ENCODE measurements around the gene HLA-DPB1. TPM values are rescaled to one million over a fixed set of nuclear protein-coding genes. Genes with fewer than 3 reads are reported as not detected.
A peak's percentile ranks its signal among the peaks of the same experiment; 100 is the strongest.

The HLA-DPB1 gene
- total RNA-seq, 4 donors from 2014 or later: 33.8 to 44.7 (median 41.0) TPM

GRCh38 chr6:33077908-33078307 is 2.1 kb downstream of the HLA-DPB1 start:
- intact Hi-C loops (cut with DNase I): loop anchor here (5.0 kb wide), 1 partner anchor 66 kb away; no protein-coding TSS in a partner anchor
- no peaks in the 10 kb centered on the region for H3K27me3 ChIP-seq
- H3K9me3 ChIP-seq: no peaks in the 10 kb centered on the region
- no peaks in the 10 kb centered on the region for H3K36me3 ChIP-seq
- peaks cover 4 to 18% of the 10 kb centered on the region in 2 donors for H3K4me1 ChIP-seq
- DNase-seq: no peak
- no peak overlapping the region for H3K27ac ChIP-seq
- WGBS, 2 donors: 75 to 83% methylated on average over 5 of the region's 5 CpGs
- no peak for TF ChIP-seq CTCF (IDR thresholded peaks at IDR 0.05)
- no peak overlapping the region for H3K4me3 ChIP-seq (replicated peaks in 1 of 3)

- intact Hi-C loops (cut with DNase I): loop anchor here (5.0 kb wide), 1 partner anchor 66 kb away; no protein-coding TSS in a partner anchor
- H3K27ac ChIP-seq: no peak overlapping the region
- H3K27me3 ChIP-seq: no peaks in the 10 kb centered on the region
- no peak overlapping the region for H3K4me3 ChIP-seq (replicated peaks in 1 of 3)
- H3K36me3 ChIP-seq: no peaks in the 10 kb centered on the region
- no peak for DNase-seq
- H3K9me3 ChIP-seq: no peaks in the 10 kb centered on the region
- 70 to 89% methylated on average over 3 of the region's 3 CpGs for WGBS, 2 donors
- TF ChIP-seq POLR2A (IDR thresholded peaks at IDR 0.05): no peak
- TF ChIP-seq CTCF (IDR thresholded peaks at IDR 0.05): no peak
- peaks cover 4 to 18% of the 10 kb centered on the region in 2 donors for H3K4me1 ChIP-seq
These were observed 2.7 kb downstream of the HLA-DPB1 start for GRCh38 chr6:33078442-33078841.

GRCh38 chr6:33078919-33079521 is 3.2 kb downstream of the HLA-DPB1 start:
- intact Hi-C loops (cut with DNase I): loop anchor here (5.0 kb wide), 1 partner anchor 67 kb away; no protein-coding TSS in a partner anchor
- Histone ChIP-seq H3K27ac (no peak overlapping the region), H3K4me1 (peaks cover 4 to 18% of the 10 kb centered on the region in 2 donors), H3K4me3 (replicated peaks in 1 of 3) (no peak overlapping the region), H3K9me3 (no peaks in the 10 kb centered on the region), H3K36me3 (no peaks in the 10 kb centered on the region), H3K27me3 (no peaks in the 10 kb centered on the region)
- DNase-seq: no peak
- TF ChIP-seq POLR2A (IDR thresholded peaks at IDR 0.05) (no peak), CTCF (IDR thresholded peaks at IDR 0.05) (no peak)
- WGBS, 2 donors: 63 to 86% methylated on average over 2 of the region's 2 CpGs

DNA sequence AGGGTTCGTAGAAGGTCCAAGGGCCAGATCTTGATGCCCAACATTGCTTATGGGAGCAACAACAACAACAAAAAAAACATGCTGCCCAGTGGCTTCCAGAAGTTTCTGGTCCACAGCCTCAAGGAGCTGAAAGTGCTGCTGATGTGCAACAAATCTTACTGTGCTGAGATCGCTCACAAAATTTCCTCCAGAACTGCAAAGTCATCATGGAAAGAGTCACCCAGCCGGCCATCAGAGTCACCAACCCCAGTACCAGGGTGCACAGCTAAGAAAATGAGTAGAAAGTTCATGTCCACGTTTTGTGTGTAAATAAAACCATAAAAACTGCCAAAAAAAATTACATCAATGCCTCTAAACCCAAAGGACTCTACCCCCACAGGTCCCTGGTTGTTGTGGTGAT is 3.8 kb downstream of the HLA-DPB1 start:
- Histone ChIP-seq H3K27ac (peak overlapping the region in 1 of 3 donors; percentile 89), H3K27me3 (no peaks in the 10 kb centered on the region), H3K4me1 (peaks cover 4 to 18% of the 10 kb centered on the region in 2 donors), H3K9me3 (no peaks in the 10 kb centered on the region), H3K36me3 (no peaks in the 10 kb centered on the region), H3K4me3 (replicated peaks in 1 of 3) (no peak overlapping the region)
- TF ChIP-seq CTCF (IDR thresholded peaks at IDR 0.05): no peak
- TF ChIP-seq POLR2A (IDR thresholded peaks at IDR 0.05): no peak
- WGBS, 2 donors: 84 to 86% methylated on average over 4 of the region's 4 CpGs
- no peak for DNase-seq
- intact Hi-C loops (cut with DNase I): loop anchor here (5.0 kb wide), 1 partner anchor 67 kb away; no protein-coding TSS in a partner anchor

Measured in thyroid gland (tissue), 4 donors.